Karpas-422 (cell line): ENCODE measurements around the gene TMEM38B. TPM values are rescaled to one million over a fixed set of nuclear protein-coding genes. Genes with fewer than 3 reads are reported as not detected.

Source experiments
- DNase-seq: peaks from one replicate; pipeline ENCODE4 v3.0.0-alpha.2; 2015
- H2AFZ ChIP-seq: fragments of 200-600 bp; sonication (generic); 2 replicates; pipeline ENCODE4 v1.6.1; 2014; ENCODE audit warnings: antibody characterized with exemption, low read length, mixed read lengths
- H3K27ac ChIP-seq: fragments of 200-600 bp; sonication (generic); 2 replicates; pipeline ENCODE4 v1.5.1; 2014; ENCODE audit warnings: mild to moderate bottlenecking, low read length, moderate library complexity
- H3K27me3 ChIP-seq: fragments of 200-600 bp; sonication (generic); 2 replicates; pipeline ENCODE4 v1.6.1; 2014; ENCODE audit warnings: low read length, mixed read lengths
- H3K36me3 ChIP-seq: fragments of 200-600 bp; sonication (generic); 2 replicates; pipeline ENCODE4 v1.6.1; 2014; ENCODE audit warnings: low read length, mixed read lengths; ENCODE audit not compliant: insufficient read depth
- H3K4me1 ChIP-seq: fragments of 200-600 bp; sonication (generic); 2 replicates; pipeline ENCODE4 v1.6.1; 2014; ENCODE audit warnings: mild to moderate bottlenecking, low read length, mixed read lengths
- H3K4me2 ChIP-seq: fragments of 200-600 bp; sonication (generic); 2 replicates; pipeline ENCODE4 v1.6.1; 2014; ENCODE audit warnings: low read length, low read depth, mild to moderate bottlenecking; ENCODE audit not compliant: poor library complexity, severe bottlenecking
- H3K4me3 ChIP-seq: fragments of 200-600 bp; sonication (generic); 2 replicates; pipeline ENCODE4 v1.5.1; 2014; ENCODE audit warnings: mild to moderate bottlenecking, antibody characterized with exemption, low read length, mixed read lengths
- H3K79me2 ChIP-seq: fragments of 200-600 bp; sonication (generic); 2 replicates; pipeline ENCODE4 v1.6.1; 2014; ENCODE audit warnings: mild to moderate bottlenecking, low read length, mixed read lengths
- H3K9ac ChIP-seq: fragments of 200-600 bp; sonication (generic); 2 replicates; pipeline ENCODE4 v1.6.0; 2014; ENCODE audit warnings: low read length
- H3K9me2 ChIP-seq: fragments of 200-600 bp; sonication (generic), shearing (Covaris generic); replicated peaks from 2 replicates; pipeline ENCODE4 v1.6.0; 2014; ENCODE audit warnings: mild to moderate bottlenecking, low read length, moderate library complexity; ENCODE audit not compliant: insufficient read depth
- H3K9me3 ChIP-seq: fragments of 300-700, 200-600 bp; sonication (generic); 2 replicates; pipeline ENCODE4 v1.6.1; 2014; ENCODE audit warnings: low read length, mixed read lengths
- H4K20me1 ChIP-seq: fragments of 200-600 bp; sonication (generic); 2 replicates; pipeline ENCODE4 v1.6.1; 2014; ENCODE audit warnings: mild to moderate bottlenecking, antibody characterized with exemption, low read length, low read depth; ENCODE audit not compliant: insufficient read depth
- total RNA-seq: library from RNA; depleted of rRNA; stranded (reverse); fragments of >200 nt; shearing (Covaris generic); gene quantifications from 2 replicates; pipeline ENCODE4 v1.2.3, GENCODE V29; 2014; ENCODE audit warnings: low replicate concordance

The TMEM38B gene
- total RNA-seq, 1 experiment from 2014 or later = 164 TPM

DNA sequence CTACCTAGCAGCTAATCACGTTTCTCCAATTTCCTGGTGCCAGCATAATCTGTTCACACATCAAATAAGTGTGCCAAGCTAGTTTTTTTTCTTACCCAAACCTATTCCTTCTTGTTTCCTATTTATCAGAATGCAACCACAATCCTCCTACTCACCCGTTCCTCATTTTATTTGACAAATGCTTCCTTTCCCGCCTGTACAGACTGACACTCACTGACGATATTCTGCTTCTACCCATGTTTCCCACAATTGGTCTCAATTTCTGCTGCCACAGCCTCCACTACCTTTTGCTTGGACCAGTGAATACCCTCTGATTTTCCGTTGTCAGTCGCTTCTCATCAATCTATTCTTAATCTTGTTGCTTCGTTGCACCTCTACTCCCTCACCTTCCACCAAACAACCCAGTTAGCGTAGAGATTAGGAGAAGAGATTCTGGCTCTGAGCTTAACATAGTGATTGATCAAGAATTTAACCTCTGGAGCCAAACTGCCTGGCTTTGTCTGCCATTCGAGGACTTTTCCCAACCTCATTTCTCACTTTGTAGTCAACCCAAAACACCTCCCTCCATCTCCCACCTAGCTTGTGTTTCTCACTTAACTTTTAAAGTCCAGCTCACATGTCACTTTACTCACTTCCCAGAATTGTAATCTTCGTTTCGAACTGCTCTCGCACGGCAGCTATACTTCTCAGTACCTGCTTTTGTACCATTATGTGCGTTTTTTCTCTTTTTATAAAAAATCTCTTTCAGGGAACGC lies 729 bp upstream of the TMEM38B start:
- no peaks in the 10 kb centered on the region for H3K9me3 ChIP-seq
- H3K27ac ChIP-seq = peak overlapping the region; percentile 78
- H3K27me3 ChIP-seq = no peaks in the 10 kb centered on the region
- H3K79me2 ChIP-seq = peaks cover 41% of the 10 kb centered on the region
- peak overlapping the region; percentile 95 for H3K4me2 ChIP-seq
- peaks cover 30% of the 10 kb centered on the region for H3K36me3 ChIP-seq
- peak; percentile 70 for DNase-seq
- peak overlapping the region; percentile 45; the same call in 1 of the 2 replicates for H2AFZ ChIP-seq
- H4K20me1 ChIP-seq = peaks cover 11% of the 10 kb centered on the region
- H3K4me1 ChIP-seq = peaks cover 71% of the 10 kb centered on the region
- H3K9me2 ChIP-seq = no peaks in the 10 kb centered on the region
- peak overlapping the region; percentile 92 for H3K4me3 ChIP-seq
- peak overlapping the region; percentile 91 for H3K9ac ChIP-seq

DNA sequence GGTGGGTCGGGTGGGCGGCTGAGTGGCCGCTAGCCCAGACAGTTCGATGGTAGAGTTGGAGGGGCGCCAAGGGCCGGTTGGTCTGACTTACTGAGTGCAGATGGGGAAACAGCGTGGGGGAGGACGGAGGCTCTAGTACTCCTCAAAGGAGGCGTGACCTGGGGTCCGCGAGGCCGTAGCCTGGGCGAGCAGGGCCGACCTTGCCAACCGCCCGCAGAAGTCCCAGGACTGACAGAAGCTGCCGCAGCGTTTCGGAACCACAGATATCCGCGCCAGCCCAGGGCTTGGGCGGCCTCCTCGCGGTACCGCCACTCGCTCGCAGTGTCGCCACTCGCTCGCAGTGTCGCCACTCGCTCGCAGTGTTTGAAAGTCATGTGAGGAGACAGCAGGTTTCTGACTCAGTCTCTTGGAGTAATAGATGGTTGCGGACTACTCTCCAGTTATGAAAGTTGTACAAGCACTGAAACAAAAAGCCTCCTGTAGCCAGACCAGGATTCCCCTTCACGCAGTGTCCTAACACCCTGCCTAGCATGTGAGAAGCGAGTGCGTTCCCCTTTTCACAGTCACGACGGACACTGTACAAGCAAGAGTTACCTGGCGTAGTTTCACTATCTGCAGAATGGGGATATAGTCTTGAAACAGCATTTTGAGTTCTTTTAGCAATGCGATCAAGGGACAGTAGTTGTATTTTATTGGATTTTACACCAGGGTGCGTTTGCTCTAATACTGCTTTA lies 674 bp downstream of the TMEM38B start:
- Histone ChIP-seq H3K9me3 (no peaks in the 10 kb centered on the region), H2AFZ (no peak overlapping the region), H3K4me3 (peak overlapping the region; percentile 92)

DNA sequence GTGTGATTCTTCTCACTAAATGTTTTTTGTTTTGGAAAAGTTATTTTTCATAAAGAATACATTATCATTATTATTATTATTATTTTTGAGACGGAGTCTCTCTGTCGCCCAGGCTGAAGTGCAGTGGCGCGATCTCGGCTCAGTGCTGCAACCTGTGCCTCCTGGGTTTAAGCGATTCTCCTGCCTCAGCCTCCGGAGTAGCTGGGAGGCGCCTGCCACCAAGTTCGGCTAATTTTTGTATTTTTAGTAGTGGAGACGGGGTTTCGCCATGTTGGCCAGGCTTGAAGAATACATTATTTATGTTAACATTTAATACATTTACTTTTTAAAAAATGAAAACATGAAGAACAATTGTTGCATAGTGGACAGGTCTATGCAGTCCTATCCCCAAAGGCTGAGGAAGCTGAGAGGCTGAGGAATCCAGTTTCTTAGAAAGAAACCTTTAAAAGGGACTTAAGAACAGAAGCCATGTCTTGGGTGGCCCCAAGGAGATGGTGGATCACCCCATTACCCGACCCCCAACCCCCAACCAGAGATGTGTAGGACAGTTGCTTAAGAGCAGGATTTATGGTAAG lies 2.0 kb downstream of the TMEM38B start:
- no peak for DNase-seq
- Histone ChIP-seq H3K9ac (peak overlapping the region; percentile 91), H4K20me1 (peaks cover 19% of the 10 kb centered on the region), H3K9me2 (no peaks in the 10 kb centered on the region), H3K36me3 (peaks cover 57% of the 10 kb centered on the region), H3K4me3 (peak overlapping the region; percentile 92), H3K27me3 (no peaks in the 10 kb centered on the region), H3K79me2 (peaks cover 68% of the 10 kb centered on the region), H2AFZ (no peak overlapping the region), H3K4me2 (peak overlapping the region; percentile 95), H3K4me1 (peaks cover 78% of the 10 kb centered on the region), H3K9me3 (no peaks in the 10 kb centered on the region), H3K27ac (peak overlapping the region; percentile 85)

More for the DNA sequence above, 674 bp downstream of the TMEM38B start:
- peaks cover 55% of the 10 kb centered on the region for H3K79me2 ChIP-seq
- peak overlapping the region; percentile 85 for H3K27ac ChIP-seq
- peak overlapping the region; percentile 95 for H3K4me2 ChIP-seq
- peak; percentile 84 for DNase-seq
- H3K4me1 ChIP-seq = peaks cover 78% of the 10 kb centered on the region
- no peaks in the 10 kb centered on the region for H3K27me3 ChIP-seq
- H3K36me3 ChIP-seq = peaks cover 44% of the 10 kb centered on the region
- peak overlapping the region; percentile 91 for H3K9ac ChIP-seq
- no peaks in the 10 kb centered on the region for H3K9me2 ChIP-seq
- H4K20me1 ChIP-seq = peaks cover 11% of the 10 kb centered on the region

DNA sequence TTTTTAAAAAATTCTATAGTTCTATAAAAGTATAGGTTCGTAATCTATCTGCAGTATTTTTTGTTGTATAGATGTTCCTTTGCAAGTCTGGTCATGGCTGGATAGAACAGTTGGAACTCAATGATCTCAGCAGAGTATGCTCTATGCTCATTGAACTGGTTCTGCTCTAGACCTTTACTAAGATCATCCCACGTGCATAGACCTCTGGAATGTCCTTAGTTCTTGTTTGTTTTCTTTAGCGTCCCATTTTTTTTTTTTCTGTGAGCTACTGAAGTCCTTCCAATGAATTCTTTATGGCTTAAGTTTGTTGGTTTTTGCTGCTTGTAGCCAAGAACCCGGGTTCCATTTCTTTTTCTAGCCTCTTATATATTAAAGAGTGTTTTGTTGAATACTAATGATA lies 3.5 kb downstream of the TMEM38B start:
- no peak for DNase-seq
- peaks cover 64% of the 10 kb centered on the region for H3K4me1 ChIP-seq
- H3K27ac ChIP-seq = peak overlapping the region; percentile 85
- peak overlapping the region; percentile 92 for H3K4me3 ChIP-seq
- no peaks in the 10 kb centered on the region for H3K27me3 ChIP-seq
- H3K9me3 ChIP-seq = no peaks in the 10 kb centered on the region
- H3K36me3 ChIP-seq = peaks cover 72% of the 10 kb centered on the region
- peaks cover 32% of the 10 kb centered on the region for H4K20me1 ChIP-seq
- H3K9me2 ChIP-seq = no peaks in the 10 kb centered on the region
- peak overlapping the region; percentile 95 for H3K4me2 ChIP-seq
- no peak overlapping the region for H2AFZ ChIP-seq
- no peak overlapping the region for H3K9ac ChIP-seq
- peaks cover 84% of the 10 kb centered on the region for H3K79me2 ChIP-seq

DNA sequence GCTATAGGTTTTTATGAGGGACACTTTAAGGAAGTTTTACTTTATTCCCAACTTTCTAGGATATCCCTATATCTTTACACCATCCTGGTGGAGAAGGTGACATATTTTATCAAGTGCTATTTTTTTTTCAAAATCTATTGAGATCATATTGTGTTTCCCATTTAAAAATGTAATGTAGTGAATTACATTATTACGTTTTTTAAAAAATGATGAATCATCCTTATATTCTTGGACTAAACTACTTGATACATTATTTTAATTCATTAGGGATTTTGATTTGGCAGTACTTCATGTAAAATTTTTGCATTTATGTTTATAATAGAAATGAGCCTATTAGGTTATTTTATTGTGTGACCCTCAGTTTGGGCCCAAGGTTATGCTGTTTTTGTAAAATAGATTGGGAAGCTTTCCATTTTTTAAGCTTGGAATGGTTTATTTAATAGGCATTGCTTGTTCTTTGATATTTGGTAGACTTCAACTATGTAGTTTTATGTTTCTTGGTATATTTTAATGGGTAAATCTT lies 4.1 kb downstream of the TMEM38B start:
- no peak overlapping the region for H2AFZ ChIP-seq
- peaks cover 88% of the 10 kb centered on the region for H3K79me2 ChIP-seq
- no peak for DNase-seq
- peaks cover 59% of the 10 kb centered on the region for H3K4me1 ChIP-seq
- no peak overlapping the region for H3K9ac ChIP-seq
- H3K9me2 ChIP-seq = no peaks in the 10 kb centered on the region
- no peaks in the 10 kb centered on the region for H3K27me3 ChIP-seq
- H3K27ac ChIP-seq = peak overlapping the region; percentile 85
- H3K4me2 ChIP-seq = peak overlapping the region; percentile 95
- no peaks in the 10 kb centered on the region for H3K9me3 ChIP-seq
- peak overlapping the region; percentile 92 for H3K4me3 ChIP-seq
- peaks cover 74% of the 10 kb centered on the region for H3K36me3 ChIP-seq
- H4K20me1 ChIP-seq = peaks cover 34% of the 10 kb centered on the region

DNA sequence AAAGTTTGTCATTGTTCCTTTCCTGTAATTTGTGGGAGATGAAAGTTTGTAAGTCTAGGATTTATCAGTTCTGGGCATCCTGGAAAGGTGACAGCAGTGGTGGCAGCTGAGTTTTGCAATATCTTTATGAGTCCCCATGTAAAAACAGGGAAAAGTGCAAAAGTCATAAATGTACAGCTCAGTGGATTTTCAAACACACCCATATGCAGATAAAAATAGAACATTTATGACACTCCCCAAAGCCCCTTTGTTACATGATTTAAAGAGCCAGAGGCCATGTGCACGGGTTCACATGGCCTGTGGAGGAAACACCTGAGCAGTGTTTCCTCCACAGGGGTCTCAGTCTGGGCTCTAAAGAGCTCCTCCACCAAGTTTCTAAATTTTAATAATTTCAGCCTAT lies 6.3 kb downstream of the TMEM38B start:
- Histone ChIP-seq H3K4me2 (peak overlapping the region; percentile 95), H3K27me3 (no peaks in the 10 kb centered on the region), H3K36me3 (peaks cover 80% of the 10 kb centered on the region), H3K27ac (peak overlapping the region; percentile 40), H3K4me3 (no peak overlapping the region), H3K9me3 (no peaks in the 10 kb centered on the region), H3K9me2 (no peaks in the 10 kb centered on the region), H3K9ac (no peak overlapping the region), H4K20me1 (peaks cover 43% of the 10 kb centered on the region), H3K4me1 (peaks cover 59% of the 10 kb centered on the region), H3K79me2 (peaks cover 96% of the 10 kb centered on the region), H2AFZ (no peak overlapping the region)
- no peak for DNase-seq

DNA sequence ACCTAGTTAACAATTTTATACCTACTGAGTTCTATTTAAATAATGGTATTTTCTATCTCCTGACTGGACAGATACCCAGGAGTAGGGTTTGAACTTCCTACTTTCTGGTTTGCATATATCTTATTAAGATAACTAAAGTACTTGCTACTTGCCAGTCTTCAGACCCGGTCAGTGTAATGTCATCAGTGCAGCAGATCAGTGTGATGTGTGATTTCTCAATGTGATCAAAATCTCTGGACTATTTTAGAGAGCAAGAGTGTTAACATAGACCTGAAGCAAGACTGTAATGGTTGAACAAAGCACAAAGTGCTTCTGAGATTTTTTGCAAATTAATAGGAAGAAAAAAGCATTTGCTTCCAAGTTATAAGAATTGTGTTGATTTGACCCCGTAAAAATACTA lies 6.8 kb downstream of the TMEM38B start:
- H2AFZ ChIP-seq = no peak overlapping the region
- no peaks in the 10 kb centered on the region for H3K27me3 ChIP-seq
- no peak overlapping the region for H3K9ac ChIP-seq
- no peak for DNase-seq
- no peak overlapping the region for H3K4me3 ChIP-seq
- no peaks in the 10 kb centered on the region for H3K9me3 ChIP-seq
- no peaks in the 10 kb centered on the region for H3K9me2 ChIP-seq
- H4K20me1 ChIP-seq = peaks cover 45% of the 10 kb centered on the region
- peak overlapping the region; percentile 40 for H3K27ac ChIP-seq
- H3K4me2 ChIP-seq = no peak overlapping the region
- H3K4me1 ChIP-seq = peaks cover 61% of the 10 kb centered on the region
- H3K36me3 ChIP-seq = peaks cover 81% of the 10 kb centered on the region
- peaks cover 96% of the 10 kb centered on the region for H3K79me2 ChIP-seq

DNA sequence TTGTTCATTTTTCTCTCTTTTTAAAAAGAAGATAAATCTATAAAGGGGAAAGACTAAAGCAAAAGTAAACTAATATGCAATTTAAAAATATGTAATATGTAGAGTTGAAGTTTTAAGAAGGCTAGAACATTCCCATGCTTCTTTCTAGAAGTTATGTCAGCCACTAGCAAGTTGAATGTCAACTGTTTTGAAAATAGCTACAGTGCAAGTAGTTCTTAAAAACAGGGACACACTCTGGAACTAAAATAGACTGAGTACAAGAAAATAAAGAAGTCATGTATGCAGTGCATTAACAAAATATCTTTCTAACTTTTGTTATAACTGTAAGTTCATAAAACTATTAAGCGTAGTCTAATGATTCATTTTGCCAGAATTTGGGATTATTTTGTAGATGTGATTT lies 7.9 kb downstream of the TMEM38B start:
- no peaks in the 10 kb centered on the region for H3K9me2 ChIP-seq
- no peak overlapping the region for H3K4me2 ChIP-seq
- no peak for DNase-seq
- H3K4me1 ChIP-seq = peaks cover 59% of the 10 kb centered on the region
- no peaks in the 10 kb centered on the region for H3K9me3 ChIP-seq
- peaks cover 83% of the 10 kb centered on the region for H3K36me3 ChIP-seq
- H3K27me3 ChIP-seq = no peaks in the 10 kb centered on the region
- no peak overlapping the region for H2AFZ ChIP-seq
- no peak overlapping the region for H3K9ac ChIP-seq
- peaks cover 95% of the 10 kb centered on the region for H3K79me2 ChIP-seq
- peaks cover 43% of the 10 kb centered on the region for H4K20me1 ChIP-seq
- no peak overlapping the region for H3K27ac ChIP-seq
- no peak overlapping the region for H3K4me3 ChIP-seq
